ENCODE measurements around the gene POLR2I. TPM values are rescaled to one million over a fixed set of nuclear protein-coding genes. Genes with fewer than 3 reads are reported as not detected.

Gene POLR2I
- total and polyA plus RNA-seq, 2 of the 13 experiments (the other 11 are each of a cell fraction or from before 2014, with no cell fraction given) = 40.5 to 104 TPM

DNA sequence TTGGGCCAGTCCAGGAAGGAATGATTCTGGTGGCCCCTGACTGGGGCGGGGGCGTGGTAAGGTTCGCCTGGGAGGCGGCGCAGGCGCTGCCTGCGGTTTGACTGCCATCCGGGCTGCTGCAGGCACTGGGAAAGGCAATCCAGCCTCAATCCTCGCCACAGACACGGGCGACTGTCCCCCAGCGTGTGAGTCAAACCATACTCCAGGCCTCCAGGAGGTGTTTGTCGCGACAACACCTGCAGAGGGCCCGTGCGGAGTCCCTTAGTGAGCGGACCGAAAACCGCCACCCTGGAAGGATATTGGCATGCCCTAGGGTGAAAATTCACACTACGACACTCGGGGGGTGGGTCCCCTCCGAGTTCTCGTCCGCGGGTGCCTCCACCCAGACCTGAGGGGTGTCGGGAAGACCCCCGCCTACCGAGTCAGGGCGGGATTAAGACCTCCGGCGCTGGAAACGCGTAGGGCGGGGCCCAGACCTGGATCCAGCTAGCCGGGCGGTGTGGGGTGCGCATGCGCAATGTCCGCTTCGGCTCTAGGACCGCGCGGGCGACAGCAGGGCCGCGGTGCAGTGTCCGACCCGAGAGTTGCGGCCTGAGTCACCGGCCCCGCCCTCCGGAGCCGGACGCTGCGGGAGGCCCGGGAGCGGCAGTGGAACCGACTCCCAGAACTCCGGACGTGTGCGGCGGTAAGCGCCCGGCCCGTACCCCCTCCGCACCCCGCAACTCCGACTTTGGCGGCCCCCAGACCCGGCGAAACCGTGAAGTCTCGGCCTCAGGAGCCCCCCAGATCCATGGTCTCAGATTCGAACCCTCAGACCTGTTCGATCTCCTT is 25.0 kb upstream of the POLR2I start, which contains the start of gene CAPNS1 (continued):
- TF ChIP-seq, protein P1, sequence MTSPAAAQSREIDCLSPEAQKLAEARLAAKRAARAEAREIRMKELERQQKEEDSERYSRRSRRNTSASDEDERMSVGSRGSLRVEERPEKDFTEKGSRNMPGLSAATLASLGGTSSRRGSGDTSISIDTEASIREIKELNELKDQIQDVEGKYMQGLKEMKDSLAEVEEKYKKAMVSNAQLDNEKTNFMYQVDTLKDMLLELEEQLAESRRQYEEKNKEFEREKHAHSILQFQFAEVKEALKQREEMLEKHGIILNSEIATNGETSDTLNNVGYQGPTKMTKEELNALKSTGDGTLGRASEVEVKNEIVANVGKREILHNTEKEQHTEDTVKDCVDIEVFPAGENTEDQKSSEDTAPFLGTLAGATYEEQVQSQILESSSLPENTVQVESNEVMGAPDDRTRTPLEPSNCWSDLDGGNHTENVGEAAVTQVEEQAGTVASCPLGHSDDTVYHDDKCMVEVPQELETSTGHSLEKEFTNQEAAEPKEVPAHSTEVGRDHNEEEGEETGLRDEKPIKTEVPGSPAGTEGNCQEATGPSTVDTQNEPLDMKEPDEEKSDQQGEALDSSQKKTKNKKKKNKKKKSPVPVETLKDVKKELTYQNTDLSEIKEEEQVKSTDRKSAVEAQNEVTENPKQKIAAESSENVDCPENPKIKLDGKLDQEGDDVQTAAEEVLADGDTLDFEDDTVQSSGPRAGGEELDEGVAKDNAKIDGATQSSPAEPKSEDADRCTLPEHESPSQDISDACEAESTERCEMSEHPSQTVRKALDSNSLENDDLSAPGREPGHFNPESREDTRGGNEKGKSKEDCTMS (CRISPR knock-in tag; conservative IDR thresholded peaks at IDR 0.05) = no peak
- no peak for TF ChIP-seq PCBP2 (optimal IDR thresholded peaks at IDR 0.05; ENCODE audit: low read depth, low read length, poor library complexity, severe bottlenecking)
- no peak for TF ChIP-seq ATRX (CRISPR knock-in tag; IDR thresholded peaks at IDR 0.05; ENCODE audit: borderline replicate concordance)
- TF ChIP-seq IKZF4 (CRISPR knock-in tag; IDR thresholded peaks at IDR 0.05; ENCODE audit: borderline replicate concordance, low read depth, not compliant biosample characterization) = peak; percentile 81
- TF ChIP-seq ETV5 (CRISPR knock-in tag; IDR thresholded peaks at IDR 0.05; ENCODE audit: borderline replicate concordance) = peak; percentile 75; the same call in 1 of the 2 replicates
- TF ChIP-seq, protein P2, sequence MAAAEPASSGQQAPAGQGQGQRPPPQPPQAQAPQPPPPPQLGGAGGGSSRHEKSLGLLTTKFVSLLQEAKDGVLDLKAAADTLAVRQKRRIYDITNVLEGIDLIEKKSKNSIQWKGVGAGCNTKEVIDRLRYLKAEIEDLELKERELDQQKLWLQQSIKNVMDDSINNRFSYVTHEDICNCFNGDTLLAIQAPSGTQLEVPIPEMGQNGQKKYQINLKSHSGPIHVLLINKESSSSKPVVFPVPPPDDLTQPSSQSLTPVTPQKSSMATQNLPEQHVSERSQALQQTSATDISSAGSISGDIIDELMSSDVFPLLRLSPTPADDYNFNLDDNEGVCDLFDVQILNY (CRISPR knock-in tag; conservative IDR thresholded peaks at IDR 0.05) = no peak
- TF ChIP-seq, protein P3, sequence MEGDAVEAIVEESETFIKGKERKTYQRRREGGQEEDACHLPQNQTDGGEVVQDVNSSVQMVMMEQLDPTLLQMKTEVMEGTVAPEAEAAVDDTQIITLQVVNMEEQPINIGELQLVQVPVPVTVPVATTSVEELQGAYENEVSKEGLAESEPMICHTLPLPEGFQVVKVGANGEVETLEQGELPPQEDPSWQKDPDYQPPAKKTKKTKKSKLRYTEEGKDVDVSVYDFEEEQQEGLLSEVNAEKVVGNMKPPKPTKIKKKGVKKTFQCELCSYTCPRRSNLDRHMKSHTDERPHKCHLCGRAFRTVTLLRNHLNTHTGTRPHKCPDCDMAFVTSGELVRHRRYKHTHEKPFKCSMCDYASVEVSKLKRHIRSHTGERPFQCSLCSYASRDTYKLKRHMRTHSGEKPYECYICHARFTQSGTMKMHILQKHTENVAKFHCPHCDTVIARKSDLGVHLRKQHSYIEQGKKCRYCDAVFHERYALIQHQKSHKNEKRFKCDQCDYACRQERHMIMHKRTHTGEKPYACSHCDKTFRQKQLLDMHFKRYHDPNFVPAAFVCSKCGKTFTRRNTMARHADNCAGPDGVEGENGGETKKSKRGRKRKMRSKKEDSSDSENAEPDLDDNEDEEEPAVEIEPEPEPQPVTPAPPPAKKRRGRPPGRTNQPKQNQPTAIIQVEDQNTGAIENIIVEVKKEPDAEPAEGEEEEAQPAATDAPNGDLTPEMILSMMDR (CRISPR knock-in tag; IDR thresholded peaks at IDR 0.05) = peak; percentile 21
- TF ChIP-seq ZNF652 (CRISPR knock-in tag; IDR thresholded peaks at IDR 0.05; ENCODE audit: borderline replicate concordance, low read depth) = no peak
- TF ChIP-seq KDM5B (CRISPR knock-in tag; IDR thresholded peaks at IDR 0.05; ENCODE audit: borderline replicate concordance) = peak; percentile 54; the same call in 1 of the 2 replicates
- TF ChIP-seq ZNF547 (CRISPR knock-in tag; IDR thresholded peaks at IDR 0.05) = 0 out of 2 replicates have a peak, but pooled peaks have one; percentile 56
- TF ChIP-seq HNRNPLL (IDR thresholded peaks at IDR 0.05; ENCODE audit: low read depth, low read length, poor library complexity, severe bottlenecking) = peak; percentile 81
- peak; percentile 93 for TF ChIP-seq ERF (CRISPR knock-in tag; IDR thresholded peaks at IDR 0.05)
- 0 out of 2 replicates have a peak, but pooled peaks have one; percentile 87 for TF ChIP-seq ZNF550 (CRISPR knock-in tag; IDR thresholded peaks at IDR 0.05; ENCODE audit: borderline replicate concordance)
- TF ChIP-seq MTA3 (CRISPR knock-in tag; IDR thresholded peaks at IDR 0.05) = no peak
- peak; percentile 41; the same call in 1 of the 2 replicates for TF ChIP-seq RFXAP (CRISPR knock-in tag; IDR thresholded peaks at IDR 0.05; ENCODE audit: borderline replicate concordance)
- no peak for TF ChIP-seq SIN3B (IDR thresholded peaks at IDR 0.05; ENCODE audit: low read length)
- TF ChIP-seq ZNF333 (CRISPR knock-in tag; IDR thresholded peaks at IDR 0.05; ENCODE audit: borderline replicate concordance) = peak; percentile 41; the same call in 1 of the 2 replicates
- TF ChIP-seq ZNF543 (CRISPR knock-in tag; IDR thresholded peaks at IDR 0.05) = peak; percentile 64; the same call in 1 of the 2 replicates
- TF ChIP-seq ZNF207 (IDR thresholded peaks at IDR 0.05; ENCODE audit: borderline replicate concordance) = no peak
- TF ChIP-seq RXRA (CRISPR knock-in tag; IDR thresholded peaks at IDR 0.05) = peak; percentile 72
- TF ChIP-seq, protein P4, sequence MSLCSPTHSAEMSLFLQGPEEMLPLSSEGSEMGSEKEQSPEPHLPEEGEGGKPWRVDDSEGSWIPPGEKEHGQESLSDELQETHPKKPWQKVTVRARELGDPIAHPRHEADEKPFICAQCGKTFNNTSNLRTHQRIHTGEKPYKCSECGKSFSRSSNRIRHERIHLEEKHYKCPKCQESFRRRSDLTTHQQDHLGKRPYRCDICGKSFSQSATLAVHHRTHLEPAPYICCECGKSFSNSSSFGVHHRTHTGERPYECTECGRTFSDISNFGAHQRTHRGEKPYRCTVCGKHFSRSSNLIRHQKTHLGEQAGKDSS (CRISPR knock-in tag; IDR thresholded peaks at IDR 0.05; ENCODE audit: borderline replicate concordance, low read depth) = peak; percentile 82
- no peak for TF ChIP-seq CCAR2 (optimal IDR thresholded peaks at IDR 0.05; ENCODE audit: low read depth, low read length)
- TF ChIP-seq PRMT3 (CRISPR knock-in tag; IDR thresholded peaks at IDR 0.05; ENCODE audit: borderline replicate concordance, low read depth) = peak; percentile 19; the same call in 1 of the 2 replicates
